GM06990 (cell line): Measurements from ENCODE around the gene DDR1.

ENCODE experiments used
- DNase-seq: peaks from one replicate; pipeline ENCODE4 v3.0.0-alpha.2; 2011; ENCODE audit not compliant: insufficient read length; ENCODE audit errors: extremely low read depth
- H3K27me3 ChIP-seq: replicated peaks from 2 replicates; pipeline ENCODE4 v1.6.0; 2011; ENCODE audit warnings: low read length; ENCODE audit not compliant: control insufficient read depth, insufficient read depth
- H3K36me3 ChIP-seq: 2 replicates; pipeline ENCODE4 v1.5.1; 2011; ENCODE audit warnings: low read length; ENCODE audit not compliant: control insufficient read depth, insufficient read depth
- H3K4me3 ChIP-seq: replicated peaks from 2 replicates; pipeline ENCODE4 v1.5.1; 2011; ENCODE audit warnings: low read depth, mild to moderate bottlenecking, control low read depth, low read length
- CTCF ChIP-seq: IDR thresholded peaks from 2 replicates; pipeline ENCODE4 v1.5.1; 2011; ENCODE audit warnings: low read length, control low read depth, mild to moderate bottlenecking, inconsistent platforms; ENCODE audit not compliant: insufficient read depth, poor library complexity, severe bottlenecking

The DDR1 gene

GRCh38 chr6:30914854-30915590, 30.7 kb downstream of the DDR1 start:
- peaks cover 31% of the 10 kb centered on the region for H3K36me3 ChIP-seq
- no peak for TF ChIP-seq CTCF
- DNase-seq, result no peak

GRCh38 chr6:30915591-30915946, 31.2 kb downstream of the DDR1 start:
- no peaks in the 10 kb centered on the region for H3K27me3 ChIP-seq
- H3K4me3 ChIP-seq, result peak overlapping the region; percentile 65; the same call in 1 of the 2 replicates
- no peak for DNase-seq
- H3K36me3 ChIP-seq, result peaks cover 32% of the 10 kb centered on the region
- peak; percentile 69 for TF ChIP-seq CTCF

More at GRCh38 chr6:30914854-30915590, 30.7 kb downstream of the DDR1 start:
- no peaks in the 10 kb centered on the region for H3K27me3 ChIP-seq
- peak overlapping the region; percentile 65 for H3K4me3 ChIP-seq

GRCh38 chr6:30917041-30917440, 32.7 kb downstream of the DDR1 start:
- H3K36me3 ChIP-seq, result peaks cover 29% of the 10 kb centered on the region
- no peak overlapping the region for H3K4me3 ChIP-seq
- TF ChIP-seq CTCF, result no peak
- H3K27me3 ChIP-seq, result no peaks in the 10 kb centered on the region
- no peak for DNase-seq

GRCh38 chr6:30917487-30917886, 33.2 kb downstream of the DDR1 start:
- TF ChIP-seq CTCF, result no peak
- Histone ChIP-seq H3K27me3 (no peaks in the 10 kb centered on the region), H3K36me3 (peaks cover 32% of the 10 kb centered on the region), H3K4me3 (no peak overlapping the region)
- no peak for DNase-seq

- DNase-seq, result no peak
- Histone ChIP-seq H3K36me3 (peaks cover 39% of the 10 kb centered on the region), H3K4me3 (no peak overlapping the region), H3K27me3 (no peaks in the 10 kb centered on the region)
- TF ChIP-seq CTCF, result no peak
Measured at GRCh38 chr6:30918670-30919069, 34.4 kb downstream of the DDR1 start.
